Esophagus (tissue), 2 donors: Measurements from ENCODE around the gene MRPL37. TPM values are rescaled to one million over a fixed set of nuclear protein-coding genes. Genes with fewer than 3 reads are reported as not detected.

ENCODE experiments used
- H3K27ac ChIP-seq, 2 donors: one replicate each; pipeline ENCODE4 v1.5.1; 2013; ENCODE audit warnings: low read depth in 2 of 2, mild to moderate bottlenecking in 2 of 2, inconsistent platforms in 1 of 2, low read length in 1 of 2, moderate library complexity in 1 of 2
- H3K27me3 ChIP-seq, 2 donors: one replicate each; pipeline ENCODE4 v1.6.1; 2013; ENCODE audit warnings: low read length in 2 of 2, control low read depth in 1 of 2, mild to moderate bottlenecking in 1 of 2; ENCODE audit not compliant: insufficient read depth in 2 of 2, control insufficient read depth in 1 of 2
- H3K36me3 ChIP-seq, 2 donors: one replicate each; pipeline ENCODE4 v1.6.1; 2013; ENCODE audit warnings: low read length in 1 of 2; ENCODE audit not compliant: control insufficient read depth in 2 of 2, insufficient read depth in 2 of 2
- H3K4me1 ChIP-seq, 2 donors: one replicate each; pipeline ENCODE4 v1.6.1; 2013; ENCODE audit warnings: low read length in 1 of 2; ENCODE audit not compliant: control insufficient read depth in 2 of 2, insufficient read depth in 2 of 2
- H3K4me3 ChIP-seq, 2 donors: one replicate each; pipeline ENCODE4 v1.5.1; 2013; ENCODE audit warnings: low read length in 2 of 2, mild to moderate bottlenecking in 2 of 2, low read depth in 1 of 2, moderate library complexity in 1 of 2
- H3K9me3 ChIP-seq, 2 donors: one replicate each; pipeline ENCODE4 v1.6.1; 2013; ENCODE audit warnings: mild to moderate bottlenecking in 2 of 2, low read depth in 1 of 2, low read length in 1 of 2, moderate library complexity in 1 of 2; ENCODE audit not compliant: control insufficient read depth in 2 of 2, insufficient read depth in 1 of 2
- WGBS, 2 donors: extraction: QIAGEN DNeasy Blood & Tissue Kit; methylation state at CpG; one replicate each; pipeline ENCODE4 v1.1.7; 2013; 5-methylcytosine and 5-hydroxymethylcytosine counted together
- polyA plus RNA-seq, 2 donors: library from polyadenylated mRNA; stranded (reverse); fragments of 200-250 nt; gene quantifications; one replicate each; pipeline ENCODE4 v1.2.3, GENCODE V29; 2013
- donor health status: healthy with polysubstance abuse.
- donor health status: Bipolar disorder and iron deficiency.

The MRPL37 gene
- polyA plus RNA-seq, 2 donors, result 17.8 to 69.7 TPM

DNA sequence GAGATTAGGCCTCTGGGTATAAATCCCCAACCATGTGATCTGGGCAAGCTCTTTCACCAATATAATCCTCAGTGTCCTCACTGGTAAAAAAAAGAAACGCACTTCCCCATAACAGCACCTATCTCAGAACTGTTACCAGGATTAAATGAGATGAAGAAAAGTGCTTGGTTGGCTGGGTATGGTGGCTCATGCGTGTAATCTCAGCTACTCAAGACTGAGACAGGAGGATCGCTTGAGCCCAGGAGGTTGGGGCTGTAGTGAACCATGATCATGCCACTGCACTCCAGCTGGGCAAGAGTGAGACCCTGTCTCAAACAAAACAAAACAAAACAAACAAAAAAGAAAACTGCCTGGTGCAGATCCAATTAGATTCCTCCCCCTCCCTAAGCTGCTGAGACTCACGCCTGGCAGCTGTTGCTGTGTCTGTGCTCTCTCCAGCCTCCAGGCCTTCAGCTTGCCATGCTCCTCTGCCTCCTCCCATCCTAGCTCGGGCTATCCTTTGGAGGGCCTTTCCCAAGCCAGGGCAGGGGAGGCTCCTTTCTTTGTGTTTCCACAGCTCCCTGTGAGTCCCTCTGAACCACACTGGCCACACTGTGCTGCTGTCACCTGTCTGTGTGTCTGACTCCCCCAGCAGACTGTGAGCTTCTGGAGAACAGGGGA, 19.1 kb upstream of the MRPL37 start:
- Histone ChIP-seq H3K27ac (no peak overlapping the region), H3K9me3 (peaks cover 0 to 2% of the 10 kb centered on the region in 2 donors), H3K4me1 (no peaks in the 10 kb centered on the region), H3K27me3 (no peaks in the 10 kb centered on the region), H3K4me3 (no peak overlapping the region), H3K36me3 (peaks cover 0 to 10% of the 10 kb centered on the region in 2 donors)
- 88 to 89% methylated on average over 5 of the region's 5 CpGs for WGBS, 2 donors

DNA sequence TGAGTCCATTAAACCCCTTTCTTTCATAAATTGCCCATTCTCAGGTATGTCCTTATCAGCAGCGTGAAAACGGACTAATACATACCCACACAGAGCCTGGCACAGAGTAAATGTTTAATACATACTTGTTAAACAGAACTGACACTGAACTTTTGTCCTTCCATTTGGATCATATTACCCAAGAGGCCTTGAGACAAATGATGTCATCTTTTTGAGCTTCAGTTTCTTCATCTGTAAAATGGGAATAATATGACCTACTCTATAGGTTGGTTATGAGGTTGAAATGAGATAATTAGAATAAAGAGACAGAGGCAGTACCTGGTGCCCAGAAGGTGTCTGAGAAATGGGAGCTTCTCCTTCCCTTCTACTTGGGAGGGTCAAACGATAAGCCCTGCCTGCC, 13.9 kb upstream of the MRPL37 start:
- no peaks in the 10 kb centered on the region for H3K9me3 ChIP-seq
- no peaks in the 10 kb centered on the region for H3K27me3 ChIP-seq
- no peak overlapping the region for H3K4me3 ChIP-seq
- H3K4me1 ChIP-seq, result no peaks in the 10 kb centered on the region
- H3K36me3 ChIP-seq, result peaks cover 0 to 8% of the 10 kb centered on the region in 2 donors
- H3K27ac ChIP-seq, result no peak overlapping the region
- WGBS, 2 donors, result 92 to 93% methylated on average over 3 of the region's 3 CpGs

DNA sequence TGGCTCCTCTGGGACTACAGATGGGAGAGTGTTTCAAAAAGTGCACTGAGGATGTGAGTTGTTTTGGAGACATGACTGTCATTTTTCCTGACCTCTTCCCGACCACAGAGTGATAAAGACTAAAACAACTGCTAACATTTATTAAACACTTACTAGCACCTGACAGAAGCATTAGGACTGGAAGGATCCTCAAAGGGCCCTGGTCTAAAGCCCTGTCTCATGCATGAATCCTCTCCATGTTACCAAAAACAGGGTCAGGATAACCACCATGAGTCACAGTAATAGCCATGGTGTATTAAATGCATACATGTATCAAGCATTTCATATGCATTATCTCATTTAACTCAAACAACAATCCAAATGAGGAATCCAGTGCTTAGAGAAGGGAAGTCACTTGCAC, 11.7 kb upstream of the MRPL37 start:
- no peaks in the 10 kb centered on the region for H3K9me3 ChIP-seq
- peaks cover 0 to 8% of the 10 kb centered on the region in 2 donors for H3K36me3 ChIP-seq
- no peak overlapping the region for H3K27ac ChIP-seq
- H3K4me3 ChIP-seq, result no peak overlapping the region
- no peaks in the 10 kb centered on the region for H3K27me3 ChIP-seq
- 73 to 83% methylated on average over 1 of the region's 1 CpG for WGBS, 2 donors
- no peaks in the 10 kb centered on the region for H3K4me1 ChIP-seq

DNA sequence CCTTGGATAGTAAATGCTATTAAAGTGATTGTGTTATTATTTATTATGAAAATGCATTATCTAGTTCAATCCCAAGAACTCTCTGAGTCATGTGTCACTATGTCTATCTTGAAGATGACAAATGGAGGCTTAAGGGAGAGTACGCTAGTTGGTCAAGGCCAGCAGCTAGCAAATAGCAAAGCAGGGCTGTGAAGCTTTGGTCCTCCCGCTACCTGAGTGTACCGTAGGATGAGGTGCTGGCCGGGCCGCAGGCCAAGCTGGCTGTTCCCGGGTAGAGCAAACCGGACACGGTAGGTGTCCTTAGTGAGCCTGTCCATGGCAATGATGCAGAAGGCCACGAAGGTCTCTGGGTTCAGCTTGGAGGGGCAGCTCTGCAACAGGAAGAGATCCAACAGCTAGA, 9.4 kb upstream of the MRPL37 start:
- H3K4me1 ChIP-seq, result no peaks in the 10 kb centered on the region
- no peak overlapping the region for H3K27ac ChIP-seq
- peaks cover 6 to 13% of the 10 kb centered on the region in 2 donors for H3K36me3 ChIP-seq
- H3K4me3 ChIP-seq, result no peak overlapping the region
- no peaks in the 10 kb centered on the region for H3K9me3 ChIP-seq
- WGBS, 2 donors, result 92 to 94% methylated on average over 9 of the region's 9 CpGs
- no peaks in the 10 kb centered on the region for H3K27me3 ChIP-seq

DNA sequence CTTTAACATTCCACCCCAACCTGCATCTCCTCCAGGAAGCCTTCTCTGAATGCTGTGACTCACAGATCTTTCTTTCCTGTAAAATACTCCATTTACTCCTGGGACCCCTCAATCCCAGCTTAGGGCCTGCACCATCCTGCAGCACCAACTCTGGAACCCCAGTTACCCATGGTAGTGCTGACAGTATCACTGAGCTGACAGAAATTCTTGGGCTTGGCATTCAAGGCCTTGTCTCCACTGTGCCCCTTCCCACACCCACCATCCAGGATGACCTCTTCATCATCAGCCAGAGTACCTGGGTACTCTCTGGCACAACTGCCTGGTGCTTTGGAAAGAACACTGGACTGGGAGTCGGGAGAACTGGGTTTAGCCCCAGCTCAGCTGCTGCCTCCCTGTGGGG, 8.4 kb upstream of the MRPL37 start:
- no peak overlapping the region for H3K4me3 ChIP-seq
- H3K9me3 ChIP-seq, result no peaks in the 10 kb centered on the region
- H3K4me1 ChIP-seq, result no peaks in the 10 kb centered on the region
- WGBS, 2 donors, result 33 to 94% methylated on average over 1 of the region's 1 CpG
- H3K27me3 ChIP-seq, result no peaks in the 10 kb centered on the region
- H3K27ac ChIP-seq, result no peak overlapping the region
- H3K36me3 ChIP-seq, result peaks cover 9 to 13% of the 10 kb centered on the region in 2 donors

DNA sequence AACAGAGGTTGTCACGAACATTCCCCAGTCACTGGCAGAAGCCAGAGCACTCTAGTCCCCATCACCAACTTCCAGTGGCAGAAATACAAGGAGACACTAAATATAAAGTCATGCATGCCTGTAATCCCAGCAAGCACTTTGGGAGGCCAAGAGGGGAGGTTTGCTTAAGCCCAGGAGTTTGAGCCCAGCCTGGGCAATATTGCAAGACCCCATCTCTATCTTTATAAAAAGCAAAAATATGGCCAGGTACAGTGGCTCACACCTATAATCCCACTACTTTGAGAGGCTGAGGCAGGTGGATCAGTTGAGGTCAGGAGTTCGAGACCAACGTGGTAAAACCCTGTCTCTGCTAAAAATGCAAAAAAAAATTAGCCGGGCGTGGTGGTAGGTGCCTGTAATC, 6.5 kb upstream of the MRPL37 start:
- Histone ChIP-seq H3K27me3 (no peaks in the 10 kb centered on the region), H3K36me3 (peaks cover 9 to 13% of the 10 kb centered on the region in 2 donors), H3K4me1 (no peaks in the 10 kb centered on the region), H3K4me3 (no peak overlapping the region), H3K27ac (no peak overlapping the region), H3K9me3 (no peaks in the 10 kb centered on the region)
- WGBS, 2 donors, result 91% methylated on average over 5 of the region's 5 CpGs

DNA sequence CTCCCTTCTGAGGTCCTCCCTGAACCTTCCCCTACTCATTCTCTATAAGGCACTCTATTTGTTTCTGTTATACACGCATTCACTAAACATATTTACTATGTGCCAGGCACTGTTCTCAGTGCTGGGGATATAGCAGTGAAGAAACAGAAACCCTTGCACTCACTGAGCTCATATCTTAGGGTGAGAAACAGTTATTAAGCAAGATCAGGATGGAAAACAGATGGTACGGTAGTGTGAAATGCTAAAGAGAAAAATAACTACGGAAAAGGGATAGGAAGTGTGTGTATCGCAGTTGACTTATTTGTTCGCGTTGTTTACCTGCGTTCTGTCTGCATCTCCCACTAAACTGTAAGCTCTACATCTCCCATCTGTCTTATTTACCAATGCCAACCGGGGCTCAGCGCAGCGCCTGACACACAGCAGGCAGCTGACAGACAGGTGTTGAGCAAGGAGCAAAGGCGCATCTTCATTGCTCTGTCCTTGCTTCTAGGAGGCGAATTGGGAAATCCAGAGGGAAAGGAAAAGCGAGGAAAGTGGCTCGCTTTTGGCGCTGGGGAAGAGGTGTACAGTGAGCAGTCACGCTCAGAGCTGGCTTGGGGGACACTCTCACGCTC, 709 bp upstream of the MRPL37 start:
- Histone ChIP-seq H3K27ac (peak overlapping the region in 1 of 2 donors; percentile 43), H3K4me3 (peak overlapping the region; percentile 92 to 95), H3K27me3 (no peaks in the 10 kb centered on the region), H3K36me3 (peaks cover 6 to 10% of the 10 kb centered on the region in 2 donors), H3K9me3 (no peaks in the 10 kb centered on the region), H3K4me1 (peaks cover 4% of the 10 kb centered on the region in 2 donors)
- WGBS, 2 donors, result 14% methylated on average over 17 of the region's 17 CpGs

DNA sequence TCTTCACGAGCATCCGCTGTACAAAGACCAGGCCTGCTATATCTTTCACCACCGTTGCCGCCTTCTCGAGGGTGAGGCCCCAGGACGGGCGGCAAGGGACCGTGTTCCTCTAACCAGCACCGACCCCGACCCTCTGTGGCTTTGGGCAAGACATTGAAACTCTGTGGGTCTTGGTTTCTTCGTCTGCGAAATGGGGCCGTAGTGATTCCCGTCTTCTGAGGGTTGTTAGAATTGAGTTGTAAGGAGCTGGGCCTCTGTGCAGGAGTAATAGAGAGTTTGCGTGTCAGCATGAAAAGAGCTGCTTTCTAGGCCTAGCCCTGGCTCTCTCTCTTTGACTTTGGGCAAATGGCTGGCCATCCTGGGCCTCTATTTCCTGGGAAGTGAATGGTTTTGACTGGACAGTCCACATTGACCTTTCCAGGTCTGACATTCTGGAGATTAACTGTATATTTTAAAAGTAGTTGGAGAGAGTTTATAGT, 591 bp downstream of the MRPL37 start:
- H3K27ac ChIP-seq, result peak overlapping the region; percentile 65 to 67
- H3K27me3 ChIP-seq, result no peaks in the 10 kb centered on the region
- H3K4me1 ChIP-seq, result peaks cover 4% of the 10 kb centered on the region in 2 donors
- WGBS, 2 donors, result 1 to 2% methylated on average over 15 of the region's 15 CpGs
- H3K4me3 ChIP-seq, result peak overlapping the region; percentile 92 to 95
- H3K36me3 ChIP-seq, result peaks cover 10 to 12% of the 10 kb centered on the region in 2 donors
- H3K9me3 ChIP-seq, result no peaks in the 10 kb centered on the region

DNA sequence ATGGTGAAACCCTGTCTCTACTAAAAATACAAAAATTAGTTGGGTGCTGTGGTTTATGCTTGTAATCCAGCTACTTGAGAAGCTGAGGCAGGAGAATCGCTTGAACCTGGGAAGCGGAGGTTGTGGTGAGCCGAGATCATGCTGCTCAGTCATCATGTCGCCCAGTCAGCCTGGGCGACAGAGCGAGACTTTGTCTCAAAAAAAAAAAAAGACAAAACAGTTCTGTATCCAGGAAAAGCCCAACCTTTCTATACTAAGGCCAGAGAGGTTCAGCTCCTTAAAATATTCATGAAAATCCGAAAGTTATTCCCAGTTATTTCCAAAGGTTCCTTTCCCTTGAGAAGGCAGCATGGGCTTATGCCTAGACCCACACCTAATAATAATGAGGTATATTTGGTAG, 4.2 kb downstream of the MRPL37 start:
- H3K27me3 ChIP-seq, result no peaks in the 10 kb centered on the region
- H3K4me3 ChIP-seq, result no peak overlapping the region
- WGBS, 2 donors, result 80 to 81% methylated on average over 7 of the region's 7 CpGs
- H3K27ac ChIP-seq, result no peak overlapping the region
- peaks cover 4% of the 10 kb centered on the region in 2 donors for H3K4me1 ChIP-seq
- no peaks in the 10 kb centered on the region for H3K9me3 ChIP-seq
- H3K36me3 ChIP-seq, result peaks cover 14 to 19% of the 10 kb centered on the region in 2 donors

DNA sequence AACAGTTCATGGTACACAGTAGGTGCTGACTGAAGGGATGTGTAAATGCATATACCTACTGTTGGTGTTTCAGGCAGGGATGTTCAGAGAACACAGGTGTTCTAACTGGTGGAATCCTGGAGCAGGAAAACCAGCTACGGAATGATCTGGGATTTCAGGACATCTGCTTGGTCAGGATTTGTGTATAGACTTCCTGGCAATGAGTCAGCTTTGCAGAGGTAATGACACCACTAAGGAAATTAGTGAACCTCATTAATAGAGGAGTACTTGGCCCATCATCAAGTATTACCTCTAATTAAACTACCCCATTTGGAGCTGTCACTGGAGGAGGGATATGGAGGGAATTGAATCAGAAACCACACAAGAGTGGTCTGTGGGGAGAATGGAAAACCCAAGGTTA, 7.3 kb downstream of the MRPL37 start:
- Histone ChIP-seq H3K9me3 (no peaks in the 10 kb centered on the region), H3K4me1 (no peaks in the 10 kb centered on the region), H3K36me3 (peaks cover 25 to 32% of the 10 kb centered on the region in 2 donors), H3K27ac (no peak overlapping the region), H3K4me3 (no peak overlapping the region), H3K27me3 (no peaks in the 10 kb centered on the region)
- WGBS, 2 donors, result 34 to 82% methylated on average over 1 of the region's 1 CpG
